HL-60 (cell line): ENCODE data around the gene UNC13B.

Source experiments
- CTCF ChIP-seq: IDR thresholded peaks from one replicate; pipeline ENCODE4 v1.5.1; 2011; ENCODE audit warnings: low read length, control low read depth, inconsistent platforms; ENCODE audit not compliant: insufficient read depth
- POLR2AphosphoS5 ChIP-seq: IDR thresholded peaks from 2 replicates; pipeline ENCODE4 v1.6.1; 2012; ENCODE audit warnings: low read depth
- REST ChIP-seq: IDR thresholded peaks from 2 replicates; pipeline ENCODE4 v1.6.1; 2012; ENCODE audit warnings: low read depth; ENCODE audit not compliant: insufficient replicate concordance
- SPI1 ChIP-seq: IDR thresholded peaks from 2 replicates; pipeline ENCODE4 v1.6.1; 2012; ENCODE audit warnings: low read depth, mild to moderate bottlenecking, borderline replicate concordance

- TF ChIP-seq CTCF (no peak), POLR2AphosphoS5 (no peak), REST (no peak), SPI1 (no peak)
These were observed 111.8 kb downstream of the UNC13B start for GRCh38 chr9:35273591-35273990.
